ENCODE measurements around the gene GRAMD1B. TPM values are rescaled to one million over a fixed set of nuclear protein-coding genes. Genes with fewer than 3 reads are reported as not detected.

The GRAMD1B gene
- total RNA-seq, 1 donor from 2014 or later, result 155 TPM

GRCh38 chr11:123622576-123622975 lies 192.5 kb downstream of the GRAMD1B start:
- Mint-ChIP-seq H3K4me3 (no peak overlapping the region), H3K9me3 (no peaks in the 10 kb centered on the region), H3K36me3 (ENCODE audit: low read depth) (peaks cover 65% of the 10 kb centered on the region), H3K27ac (no peak overlapping the region), H3K4me1 (ENCODE audit: low read depth) (no peaks in the 10 kb centered on the region), H3K27me3 (ENCODE audit: insufficient read depth) (no peaks in the 10 kb centered on the region)
- no peak for DNase-seq (ENCODE audit: low spot score)
- intact Hi-C loops (cut with micrococcal nuclease), result no loop called here

- H3K9me3 Mint-ChIP-seq, result no peaks in the 10 kb centered on the region
- intact Hi-C loops (cut with micrococcal nuclease), result no loop called here
- H3K36me3 Mint-ChIP-seq (ENCODE audit: low read depth), result peaks cover 50% of the 10 kb centered on the region
- no peak overlapping the region for H3K4me3 Mint-ChIP-seq
- no peaks in the 10 kb centered on the region for H3K4me1 Mint-ChIP-seq (ENCODE audit: low read depth)
- H3K27me3 Mint-ChIP-seq (ENCODE audit: insufficient read depth), result no peaks in the 10 kb centered on the region
- no peak overlapping the region for H3K27ac Mint-ChIP-seq
- no peak for DNase-seq (ENCODE audit: low spot score)
Observed at GRCh38 chr11:123624974-123625373, 194.9 kb downstream of the GRAMD1B start.

- H3K27ac Mint-ChIP-seq, result peak overlapping the region; percentile 10
- no peak overlapping the region for H3K4me3 Mint-ChIP-seq
- DNase-seq (ENCODE audit: low spot score), result no peak
- H3K4me1 Mint-ChIP-seq (ENCODE audit: low read depth), result no peaks in the 10 kb centered on the region
- intact Hi-C loops (cut with micrococcal nuclease), result no loop called here
- H3K36me3 Mint-ChIP-seq (ENCODE audit: low read depth), result peaks cover 31% of the 10 kb centered on the region
- H3K9me3 Mint-ChIP-seq, result no peaks in the 10 kb centered on the region
- peaks cover 2% of the 10 kb centered on the region for H3K27me3 Mint-ChIP-seq (ENCODE audit: insufficient read depth)
Observed at GRCh38 chr11:123628936-123629683, 199.0 kb downstream of the GRAMD1B start.

- DNase-seq (ENCODE audit: low spot score), result no peak
- Mint-ChIP-seq H3K4me1 (ENCODE audit: low read depth) (no peaks in the 10 kb centered on the region), H3K36me3 (ENCODE audit: low read depth) (peaks cover 23% of the 10 kb centered on the region), H3K4me3 (no peak overlapping the region), H3K9me3 (no peaks in the 10 kb centered on the region), H3K27me3 (ENCODE audit: insufficient read depth) (peaks cover 4% of the 10 kb centered on the region), H3K27ac (no peak overlapping the region)
- intact Hi-C loops (cut with micrococcal nuclease), result no loop called here
Observed at GRCh38 chr11:123630126-123630608, 200.1 kb downstream of the GRAMD1B start.

GRCh38 chr11:123640029-123640428 lies 210.0 kb downstream of the GRAMD1B start:
- H3K27ac Mint-ChIP-seq, result no peak overlapping the region
- no peaks in the 10 kb centered on the region for H3K36me3 Mint-ChIP-seq (ENCODE audit: low read depth)
- DNase-seq (ENCODE audit: low spot score), result no peak
- H3K4me1 Mint-ChIP-seq (ENCODE audit: low read depth), result no peaks in the 10 kb centered on the region
- intact Hi-C loops (cut with micrococcal nuclease), result loop anchor here (5.0 to 10.0 kb wide), 2 partner anchors 427 to 555 kb away; no protein-coding TSS in a partner anchor
- H3K27me3 Mint-ChIP-seq (ENCODE audit: insufficient read depth), result peaks cover 3% of the 10 kb centered on the region
- no peaks in the 10 kb centered on the region for H3K9me3 Mint-ChIP-seq
- no peak overlapping the region for H3K4me3 Mint-ChIP-seq

GRCh38 chr11:123640677-123641494 lies 210.8 kb downstream of the GRAMD1B start:
- peaks cover 3% of the 10 kb centered on the region for H3K27me3 Mint-ChIP-seq (ENCODE audit: insufficient read depth)

GRCh38 chr11:123641495-123641840 lies 211.4 kb downstream of the GRAMD1B start:
- no peak overlapping the region for H3K4me3 Mint-ChIP-seq

More at GRCh38 chr11:123640677-123641494, 210.8 kb downstream of the GRAMD1B start:
- H3K9me3 Mint-ChIP-seq, result no peaks in the 10 kb centered on the region
- no peaks in the 10 kb centered on the region for H3K4me1 Mint-ChIP-seq (ENCODE audit: low read depth)
- H3K4me3 Mint-ChIP-seq, result no peak overlapping the region
- H3K36me3 Mint-ChIP-seq (ENCODE audit: low read depth), result no peaks in the 10 kb centered on the region
- DNase-seq (ENCODE audit: low spot score), result peak; percentile 29
- intact Hi-C loops (cut with micrococcal nuclease), result loop anchor here (1.0 to 10.0 kb wide), 3 partner anchors 66 to 554 kb away; no protein-coding TSS in a partner anchor
- H3K27ac Mint-ChIP-seq, result no peak overlapping the region

GRCh38 chr11:123642435-123642834 lies 212.4 kb downstream of the GRAMD1B start:
- intact Hi-C loops (cut with micrococcal nuclease), result loop anchor here (5.0 to 10.0 kb wide), 2 partner anchors 425 to 552 kb away; no protein-coding TSS in a partner anchor
- no peak for DNase-seq (ENCODE audit: low spot score)

More at GRCh38 chr11:123641495-123641840, 211.4 kb downstream of the GRAMD1B start:
- no peaks in the 10 kb centered on the region for H3K4me1 Mint-ChIP-seq (ENCODE audit: low read depth)
- no peak for DNase-seq (ENCODE audit: low spot score)
- no peak overlapping the region for H3K27ac Mint-ChIP-seq
- no peaks in the 10 kb centered on the region for H3K36me3 Mint-ChIP-seq (ENCODE audit: low read depth)
- H3K9me3 Mint-ChIP-seq, result no peaks in the 10 kb centered on the region
- peaks cover 3% of the 10 kb centered on the region for H3K27me3 Mint-ChIP-seq (ENCODE audit: insufficient read depth)
- intact Hi-C loops (cut with micrococcal nuclease), result loop anchor here (1.0 to 10.0 kb wide), 3 partner anchors 66 to 553 kb away; no protein-coding TSS in a partner anchor

GRCh38 chr11:123645286-123645975 lies 215.4 kb downstream of the GRAMD1B start:
- Mint-ChIP-seq H3K9me3 (no peaks in the 10 kb centered on the region), H3K27ac (no peak overlapping the region), H3K4me1 (ENCODE audit: low read depth) (no peaks in the 10 kb centered on the region), H3K36me3 (ENCODE audit: low read depth) (no peaks in the 10 kb centered on the region), H3K27me3 (ENCODE audit: insufficient read depth) (peaks cover 4% of the 10 kb centered on the region), H3K4me3 (no peak overlapping the region)
- intact Hi-C loops (cut with micrococcal nuclease), result loop anchor here (10.0 kb wide), 1 partner anchor 549 kb away; no protein-coding TSS in a partner anchor
- DNase-seq (ENCODE audit: low spot score), result no peak

More at GRCh38 chr11:123642435-123642834, 212.4 kb downstream of the GRAMD1B start:
- Mint-ChIP-seq H3K4me3 (no peak overlapping the region), H3K27ac (no peak overlapping the region), H3K27me3 (ENCODE audit: insufficient read depth) (peaks cover 3% of the 10 kb centered on the region), H3K36me3 (ENCODE audit: low read depth) (no peaks in the 10 kb centered on the region), H3K9me3 (no peaks in the 10 kb centered on the region), H3K4me1 (ENCODE audit: low read depth) (no peaks in the 10 kb centered on the region)

GRCh38 chr11:123650901-123651300 lies 220.8 kb downstream of the GRAMD1B start:
- intact Hi-C loops (cut with micrococcal nuclease), result loop anchor here (5.0 kb wide), 1 partner anchor 669 kb away; the partner anchor contains the start of gene BSX
- no peak overlapping the region for H3K27ac Mint-ChIP-seq
- H3K4me1 Mint-ChIP-seq (ENCODE audit: low read depth), result peaks cover 5% of the 10 kb centered on the region
- no peaks in the 10 kb centered on the region for H3K36me3 Mint-ChIP-seq (ENCODE audit: low read depth)
- peaks cover 37% of the 10 kb centered on the region for H3K27me3 Mint-ChIP-seq (ENCODE audit: insufficient read depth)
- no peak overlapping the region for H3K4me3 Mint-ChIP-seq
- no peak for DNase-seq (ENCODE audit: low spot score)
- no peaks in the 10 kb centered on the region for H3K9me3 Mint-ChIP-seq

GRCh38 chr11:123652599-123652998 lies 222.5 kb downstream of the GRAMD1B start:
- Mint-ChIP-seq H3K9me3 (no peaks in the 10 kb centered on the region), H3K27me3 (ENCODE audit: insufficient read depth) (peaks cover 49% of the 10 kb centered on the region), H3K4me3 (no peak overlapping the region), H3K4me1 (ENCODE audit: low read depth) (peaks cover 5% of the 10 kb centered on the region), H3K27ac (no peak overlapping the region), H3K36me3 (ENCODE audit: low read depth) (no peaks in the 10 kb centered on the region)
- DNase-seq (ENCODE audit: low spot score), result no peak
- intact Hi-C loops (cut with micrococcal nuclease), result loop anchor here (5.0 kb wide), 1 partner anchor 670 kb away; the partner anchor contains the start of gene BSX

- Mint-ChIP-seq H3K4me1 (ENCODE audit: low read depth) (peaks cover 5% of the 10 kb centered on the region), H3K27me3 (ENCODE audit: insufficient read depth) (peaks cover 49% of the 10 kb centered on the region), H3K36me3 (ENCODE audit: low read depth) (no peaks in the 10 kb centered on the region), H3K4me3 (peak overlapping the region; percentile 68), H3K27ac (no peak overlapping the region), H3K9me3 (peaks cover 4% of the 10 kb centered on the region)
- intact Hi-C loops (cut with micrococcal nuclease), result loop anchor here (5.0 kb wide), 1 partner anchor 671 kb away; the partner anchor contains the start of gene BSX
- no peak for DNase-seq (ENCODE audit: low spot score)
Observed at GRCh38 chr11:123653483-123653826, 223.4 kb downstream of the GRAMD1B start.

All from activated T-helper 1 cell treated with anti-CD3 and anti-CD28 coated beads, Interleukin-12 subunit alpha, Interleukin-12 subunit beta, Interleukin-2, Interleukin-4 antibody, amounts not matched to agents 30 ng/mL and 10 ng/mL and 1 ng/mL, durations not matched to agents 14 hours and 24 hours and 36 hours (primary cell).